DMS79 treated with DMSO at 0.1 percent for 48 hours (cell line): ENCODE results near the gene CAPN11.

ENCODE experiments used
- DNase-seq: peaks from one replicate; lab custom pipeline; 2025; lab: John Stamatoyannopoulos, UW

Gene CAPN11

GRCh38 chr6:44214307-44214706 lies 55.7 kb downstream of the CAPN11 start:
- no peak for DNase-seq

GRCh38 chr6:44216677-44217331 lies 58.2 kb downstream of the CAPN11 start, which contains the start of gene MYMX:
TSS of gene MYMX (plus strand) at chr6:44216926. CDS start at chr6:44217472, 546 bp downstream.
- no peak for DNase-seq

GRCh38 chr6:44217332-44218143 lies 58.9 kb downstream of the CAPN11 start:
- no peak for DNase-seq

- DNase-seq = peak; percentile 65
Observed at GRCh38 chr6:44219053-44219814, 60.6 kb downstream of the CAPN11 start.

- DNase-seq = no peak
Observed at GRCh38 chr6:44219815-44220784, 61.5 kb downstream of the CAPN11 start.

GRCh38 chr6:44220913-44221290 lies 62.3 kb downstream of the CAPN11 start:
- DNase-seq = no peak

- peak; percentile 53 for DNase-seq
Observed at GRCh38 chr6:44221291-44221960, 62.8 kb downstream of the CAPN11 start.

GRCh38 chr6:44221961-44222335 lies 63.3 kb downstream of the CAPN11 start:
- DNase-seq = no peak

GRCh38 chr6:44222486-44223318 lies 64.1 kb downstream of the CAPN11 start:
- DNase-seq = peak; percentile 56

- peak; percentile 69 for DNase-seq
Observed at GRCh38 chr6:44223319-44224028, 64.9 kb downstream of the CAPN11 start, which contains the start of gene SLC29A1. TSS of gene SLC29A1 (plus strand) at chr6:44223595. CDS start at chr6:44227314, 3,719 bp downstream.

- peak; percentile 54 for DNase-seq
Observed at GRCh38 chr6:44224029-44224964, 65.7 kb downstream of the CAPN11 start.

GRCh38 chr6:44224965-44225305 lies 66.3 kb downstream of the CAPN11 start:
- DNase-seq = no peak

GRCh38 chr6:44225579-44226325 lies 67.1 kb downstream of the CAPN11 start:
- no peak for DNase-seq

- DNase-seq = no peak
Observed at GRCh38 chr6:44226368-44227147, 67.9 kb downstream of the CAPN11 start.

- no peak for DNase-seq
Observed at GRCh38 chr6:44227148-44227793, 68.7 kb downstream of the CAPN11 start.

- no peak for DNase-seq
Observed at GRCh38 chr6:44228031-44228430, 69.4 kb downstream of the CAPN11 start.
